Activated CD8-positive, alpha-beta memory T cell treated with anti-CD3 and anti-CD28 coated beads, Interleukin-2, amount 10 ng/mL, durations not matched to agents 7 days and 5 days (primary cell): ENCODE measurements around the gene KDM6B. TPM values are rescaled to one million over a fixed set of nuclear protein-coding genes. Genes with fewer than 3 reads are reported as not detected.

ENCODE experiments used
- ATAC-seq: fragments of 150-1000 bp; cut with Tn5 transposase; one replicate; pipeline ENCODE4 v1.10.0; 2021; ENCODE audit warnings: moderate library complexity
- CTCF ChIA-PET: fragments of 350-600 bp; sonication (Branson Sonifier 250); formaldehyde crosslinking; loops from one replicate; lab custom pipeline; 2021; ENCODE audit warnings: antibody characterized with exemption; lab: Charles Lee
- DNase-seq: peaks from one replicate; pipeline ENCODE4 v3.0.0-alpha.2; 2020
- H3K27ac Mint-ChIP-seq: one replicate; pipeline ENCODE4 v1.8.0; 2021; ENCODE audit warnings: mild to moderate bottlenecking, mixed read lengths
- H3K27me3 Mint-ChIP-seq: one replicate; pipeline ENCODE4 v1.8.0; 2021; ENCODE audit warnings: mixed read lengths
- H3K36me3 Mint-ChIP-seq: one replicate; pipeline ENCODE4 v1.8.0; 2021; ENCODE audit warnings: mild to moderate bottlenecking, mixed read lengths
- H3K4me1 Mint-ChIP-seq: one replicate; pipeline ENCODE4 v1.8.0; 2021; ENCODE audit warnings: mixed read lengths
- H3K4me3 Mint-ChIP-seq: one replicate; pipeline ENCODE4 v1.8.0; 2021; ENCODE audit warnings: mild to moderate bottlenecking, moderate library complexity, mixed read lengths
- H3K9me3 Mint-ChIP-seq: one replicate; pipeline ENCODE4 v1.8.0; 2022; ENCODE audit warnings: low read depth, mixed read lengths
- total RNA-seq, 2 experiments: library from RNA; stranded (reverse); gene quantifications; one replicate each; pipeline ENCODE4 v1.2.3, GENCODE V29; 2021

KDM6B gene, protein sequence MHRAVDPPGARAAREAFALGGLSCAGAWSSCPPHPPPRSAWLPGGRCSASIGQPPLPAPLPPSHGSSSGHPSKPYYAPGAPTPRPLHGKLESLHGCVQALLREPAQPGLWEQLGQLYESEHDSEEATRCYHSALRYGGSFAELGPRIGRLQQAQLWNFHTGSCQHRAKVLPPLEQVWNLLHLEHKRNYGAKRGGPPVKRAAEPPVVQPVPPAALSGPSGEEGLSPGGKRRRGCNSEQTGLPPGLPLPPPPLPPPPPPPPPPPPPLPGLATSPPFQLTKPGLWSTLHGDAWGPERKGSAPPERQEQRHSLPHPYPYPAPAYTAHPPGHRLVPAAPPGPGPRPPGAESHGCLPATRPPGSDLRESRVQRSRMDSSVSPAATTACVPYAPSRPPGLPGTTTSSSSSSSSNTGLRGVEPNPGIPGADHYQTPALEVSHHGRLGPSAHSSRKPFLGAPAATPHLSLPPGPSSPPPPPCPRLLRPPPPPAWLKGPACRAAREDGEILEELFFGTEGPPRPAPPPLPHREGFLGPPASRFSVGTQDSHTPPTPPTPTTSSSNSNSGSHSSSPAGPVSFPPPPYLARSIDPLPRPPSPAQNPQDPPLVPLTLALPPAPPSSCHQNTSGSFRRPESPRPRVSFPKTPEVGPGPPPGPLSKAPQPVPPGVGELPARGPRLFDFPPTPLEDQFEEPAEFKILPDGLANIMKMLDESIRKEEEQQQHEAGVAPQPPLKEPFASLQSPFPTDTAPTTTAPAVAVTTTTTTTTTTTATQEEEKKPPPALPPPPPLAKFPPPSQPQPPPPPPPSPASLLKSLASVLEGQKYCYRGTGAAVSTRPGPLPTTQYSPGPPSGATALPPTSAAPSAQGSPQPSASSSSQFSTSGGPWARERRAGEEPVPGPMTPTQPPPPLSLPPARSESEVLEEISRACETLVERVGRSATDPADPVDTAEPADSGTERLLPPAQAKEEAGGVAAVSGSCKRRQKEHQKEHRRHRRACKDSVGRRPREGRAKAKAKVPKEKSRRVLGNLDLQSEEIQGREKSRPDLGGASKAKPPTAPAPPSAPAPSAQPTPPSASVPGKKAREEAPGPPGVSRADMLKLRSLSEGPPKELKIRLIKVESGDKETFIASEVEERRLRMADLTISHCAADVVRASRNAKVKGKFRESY (N-terminal part only)
- 10 to 100 TPM; 15.5 to 31.9 TPM for total RNA-seq

GRCh38 chr17:7833795-7834541 is at the start of gene KDM6B:
Gene KDM6B, plus strand, starts transcription at chr17:7834217. Its CDS starts 11,338 bp downstream, at chr17:7845555.
- no peaks in the 10 kb centered on the region for H3K36me3 Mint-ChIP-seq
- CTCF ChIA-PET, result interaction anchor here (0.6 to 6.5 kb wide), 25 partner anchors 8 to 240 kb away, joined by 3 to 85 read pairs (median 6); partner anchors contain the start of genes CNTROB, CYB5D1, NAA38 and TP53
- H3K4me3 Mint-ChIP-seq, result peak within 1 kb of the TSS; percentile 77
- H3K9me3 Mint-ChIP-seq, result no peaks in the 10 kb centered on the region
- H3K27me3 Mint-ChIP-seq, result peaks cover 19% of the 10 kb centered on the region
- DNase-seq (peak; percentile 93), ATAC-seq (peak; percentile 79)
- H3K4me1 Mint-ChIP-seq, result peaks cover 37% of the 10 kb centered on the region
- peak within 1 kb of the TSS; percentile 84 for H3K27ac Mint-ChIP-seq

- DNase-seq (no peak), ATAC-seq (no peak)
- peaks cover 4% of the 10 kb centered on the region for H3K27me3 Mint-ChIP-seq
- no peak overlapping the region for H3K4me3 Mint-ChIP-seq
- CTCF ChIA-PET, result no interaction called here
- H3K9me3 Mint-ChIP-seq, result no peaks in the 10 kb centered on the region
- H3K36me3 Mint-ChIP-seq, result no peaks in the 10 kb centered on the region
- no peaks in the 10 kb centered on the region for H3K4me1 Mint-ChIP-seq
- H3K27ac Mint-ChIP-seq, result no peak overlapping the region
Observed at GRCh38 chr17:7786866-7787265, 47.2 kb upstream of the KDM6B start.

DNA sequence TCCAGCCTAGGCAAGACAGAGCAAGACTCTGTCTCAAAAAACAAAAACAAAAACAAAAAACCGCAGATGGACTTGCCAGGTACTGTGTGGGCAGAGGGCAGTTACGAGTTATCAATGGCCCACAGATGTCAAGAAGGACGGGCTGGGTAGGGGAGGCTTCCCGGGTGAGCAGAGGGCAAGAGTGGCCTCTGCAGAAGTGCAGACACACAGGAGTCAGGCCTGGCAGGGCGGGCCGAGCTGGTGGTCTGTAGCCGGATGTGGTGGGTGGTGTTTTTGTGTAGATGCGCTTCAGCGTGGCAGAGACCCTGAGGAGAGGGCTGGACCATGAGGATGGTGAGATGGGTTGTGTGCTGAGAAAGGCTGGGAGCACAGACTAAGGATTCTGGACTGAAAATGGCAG is 44.9 kb upstream of the KDM6B start:
- Mint-ChIP-seq H3K27me3 (peaks cover 2% of the 10 kb centered on the region), H3K9me3 (no peaks in the 10 kb centered on the region), H3K36me3 (no peaks in the 10 kb centered on the region), H3K4me3 (no peak overlapping the region), H3K4me1 (no peaks in the 10 kb centered on the region), H3K27ac (no peak overlapping the region)
- DNase-seq (no peak), ATAC-seq (no peak)
- CTCF ChIA-PET, result no interaction called here

- ATAC-seq, result no peak
- no peaks in the 10 kb centered on the region for H3K9me3 Mint-ChIP-seq
- no peak overlapping the region for H3K4me3 Mint-ChIP-seq
- no peak overlapping the region for H3K27ac Mint-ChIP-seq
- H3K4me1 Mint-ChIP-seq, result no peaks in the 10 kb centered on the region
- peaks cover 2% of the 10 kb centered on the region for H3K27me3 Mint-ChIP-seq
- no peaks in the 10 kb centered on the region for H3K36me3 Mint-ChIP-seq
- no peak for DNase-seq
- CTCF ChIA-PET, result no interaction called here
Observed at GRCh38 chr17:7790150-7790549, 43.9 kb upstream of the KDM6B start.

- Mint-ChIP-seq H3K36me3 (no peaks in the 10 kb centered on the region), H3K27me3 (peaks cover 2% of the 10 kb centered on the region), H3K9me3 (no peaks in the 10 kb centered on the region), H3K4me3 (no peak overlapping the region), H3K4me1 (no peaks in the 10 kb centered on the region), H3K27ac (no peak overlapping the region)
- ATAC-seq (no peak), DNase-seq (no peak)
- CTCF ChIA-PET, result interaction anchor here (1.0 kb wide), 1 partner anchor 13 kb away, joined by 3 read pairs; no protein-coding TSS in a partner anchor
Observed at GRCh38 chr17:7792611-7793010, 41.4 kb upstream of the KDM6B start.

GRCh38 chr17:7794075-7794663 is 39.8 kb upstream of the KDM6B start:
- no peaks in the 10 kb centered on the region for H3K9me3 Mint-ChIP-seq

DNA sequence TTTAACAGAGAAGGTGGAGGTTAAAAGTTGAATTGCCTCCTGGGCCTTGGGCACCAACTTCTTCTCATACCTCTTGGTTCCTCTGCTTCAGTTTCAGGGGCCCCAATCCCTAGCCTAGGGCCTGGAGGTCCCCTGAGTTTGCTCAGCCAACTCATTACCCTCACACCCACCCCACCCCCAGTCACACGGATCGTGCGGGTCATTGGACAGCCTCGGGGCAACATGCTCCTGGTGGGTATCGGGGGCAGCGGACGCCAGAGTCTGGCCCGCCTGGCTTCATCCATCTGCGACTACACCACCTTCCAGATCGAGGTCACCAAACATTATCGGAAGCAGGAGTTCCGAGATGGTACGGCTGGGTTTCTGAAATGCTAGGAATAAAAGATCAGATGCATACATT is 36.0 kb upstream of the KDM6B start:
- ATAC-seq (no peak), DNase-seq (no peak)
- Mint-ChIP-seq H3K27ac (no peak overlapping the region), H3K27me3 (peaks cover 2% of the 10 kb centered on the region), H3K4me3 (no peak overlapping the region), H3K4me1 (no peaks in the 10 kb centered on the region), H3K36me3 (no peaks in the 10 kb centered on the region), H3K9me3 (no peaks in the 10 kb centered on the region)
- CTCF ChIA-PET, result no interaction called here

More at GRCh38 chr17:7794075-7794663, 39.8 kb upstream of the KDM6B start:
- Mint-ChIP-seq H3K27ac (no peak overlapping the region), H3K4me3 (no peak overlapping the region), H3K4me1 (no peaks in the 10 kb centered on the region), H3K27me3 (no peaks in the 10 kb centered on the region), H3K36me3 (no peaks in the 10 kb centered on the region)
- DNase-seq, result no peak
- no peak for ATAC-seq
- CTCF ChIA-PET, result no interaction called here

- ATAC-seq (no peak), DNase-seq (no peak)
- CTCF ChIA-PET, result no interaction called here
- Mint-ChIP-seq H3K4me3 (no peak overlapping the region), H3K27ac (no peak overlapping the region), H3K4me1 (no peaks in the 10 kb centered on the region), H3K36me3 (no peaks in the 10 kb centered on the region), H3K27me3 (peaks cover 4% of the 10 kb centered on the region), H3K9me3 (no peaks in the 10 kb centered on the region)
Observed at GRCh38 chr17:7798839-7799238, 35.2 kb upstream of the KDM6B start.

- H3K27ac Mint-ChIP-seq, result no peak overlapping the region
- H3K27me3 Mint-ChIP-seq, result peaks cover 21% of the 10 kb centered on the region
- H3K4me1 Mint-ChIP-seq, result no peaks in the 10 kb centered on the region
- ATAC-seq, result no peak
- no peak for DNase-seq
- no peaks in the 10 kb centered on the region for H3K36me3 Mint-ChIP-seq
- CTCF ChIA-PET, result interaction anchor here (1.0 kb wide), 1 partner anchor 30 kb away, joined by 3 read pairs; the partner anchor contains the start of gene KDM6B
- no peak overlapping the region for H3K4me3 Mint-ChIP-seq
- no peaks in the 10 kb centered on the region for H3K9me3 Mint-ChIP-seq
Observed at GRCh38 chr17:7803981-7804380, 30.0 kb upstream of the KDM6B start.

DNA sequence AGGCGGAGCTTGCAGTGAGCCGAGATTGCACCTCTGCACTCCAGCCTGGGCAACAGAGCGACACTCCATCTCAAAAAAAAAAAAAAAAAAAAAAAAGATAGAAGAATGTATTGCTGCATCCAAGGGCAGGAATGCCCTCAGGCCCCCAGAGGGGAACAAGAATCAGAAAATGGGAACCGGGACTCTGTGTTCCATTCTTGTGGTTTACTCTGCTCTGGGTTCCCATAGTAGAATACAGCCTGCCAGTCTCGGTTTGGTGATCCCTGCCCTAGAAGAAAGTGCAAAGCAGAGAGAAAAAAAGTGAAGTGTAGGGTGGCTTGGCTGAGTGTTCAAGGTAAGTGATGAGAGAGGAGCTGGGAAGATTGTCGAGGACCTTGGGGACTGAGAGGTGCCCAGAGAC is 27.4 kb upstream of the KDM6B start:
- DNase-seq, result no peak
- CTCF ChIA-PET, result no interaction called here
- Mint-ChIP-seq H3K4me3 (no peak overlapping the region), H3K9me3 (no peaks in the 10 kb centered on the region), H3K36me3 (no peaks in the 10 kb centered on the region), H3K27ac (no peak overlapping the region), H3K27me3 (peaks cover 25% of the 10 kb centered on the region), H3K4me1 (no peaks in the 10 kb centered on the region)
- ATAC-seq, result no peak

- no peak for ATAC-seq
- CTCF ChIA-PET, result interaction anchor here (1.5 kb wide), 1 partner anchor 18 kb away, joined by 3 read pairs; no protein-coding TSS in a partner anchor
- Mint-ChIP-seq H3K4me1 (no peaks in the 10 kb centered on the region), H3K4me3 (no peak overlapping the region), H3K36me3 (no peaks in the 10 kb centered on the region), H3K27ac (no peak overlapping the region), H3K27me3 (peaks cover 25% of the 10 kb centered on the region), H3K9me3 (no peaks in the 10 kb centered on the region)
- DNase-seq, result no peak
Observed at GRCh38 chr17:7807206-7807605, 26.8 kb upstream of the KDM6B start.

GRCh38 chr17:7809086-7809790 is 24.8 kb upstream of the KDM6B start:
- CTCF ChIA-PET, result interaction anchor here (0.5 to 0.7 kb wide), 2 partner anchors 24 to 176 kb away, joined by 3 read pairs; no protein-coding TSS in a partner anchor
- Mint-ChIP-seq H3K36me3 (no peaks in the 10 kb centered on the region), H3K27me3 (peaks cover 19% of the 10 kb centered on the region), H3K4me1 (no peaks in the 10 kb centered on the region), H3K27ac (no peak overlapping the region), H3K9me3 (no peaks in the 10 kb centered on the region), H3K4me3 (no peak overlapping the region)
- DNase-seq, result no peak
- no peak for ATAC-seq
